ENCODE measurements around the gene PDAP1. TPM values are rescaled to one million over a fixed set of nuclear protein-coding genes. Genes with fewer than 3 reads are reported as not detected.
"Not testable (repeated sequence)": the region's sequence is repeated elsewhere in the genome, so short reads cannot be mapped to it uniquely, and the experiment has no call there.

The PDAP1 gene
- total RNA-seq, 1 experiment from 2014 or later: 147 TPM

- Histone ChIP-seq H3K27ac (ENCODE audit: low read length) (no peak overlapping the region), H3K9me3 (ENCODE audit: control insufficient read depth, insufficient read depth, low read depth, low read length) (no peaks in the 10 kb centered on the region), H3K36me3 (ENCODE audit: control insufficient read depth, insufficient read depth, low read length) (peaks cover 13% of the 10 kb centered on the region; the same call in 1 of the 2 replicates), H3K4me3 (ENCODE audit: low read depth in 2 of 2, low read length in 2 of 2) (no peak overlapping the region), H3K4me1 (ENCODE audit: control insufficient read depth, insufficient read depth, low read length) (no peaks in the 10 kb centered on the region), H3K27me3 (ENCODE audit: control insufficient read depth, insufficient read depth, low read length) (no peaks in the 10 kb centered on the region)
- intact Hi-C loops (cut with micrococcal nuclease; ENCODE audit: unreplicated experiment) (no loop called here), in situ Hi-C loops (cut with HindIII; ENCODE audit: low pct_unique_long_range_greater_than_20kb, low sequenced_read_pairs) (no loop called here)
- BruUV-seq (replicated peaks): no TSS peak
- POLR2A ChIA-PET: interaction anchor here (0.5 kb wide), 1 partner anchor 209 kb away, joined by 3 read pairs; no protein-coding TSS in a partner anchor
- ATAC-seq (no peak), DNase-seq (ENCODE audit: low read depth, low spot score) (no peak)
- TF ChIP-seq SIN3A (IDR thresholded peaks at IDR 0.05; ENCODE audit: borderline replicate concordance, insufficient read depth, low read depth, low read length) (no peak), TCF7L2 (IDR thresholded peaks at IDR 0.05; ENCODE audit: low read depth, low read length) (no peak), POLR2AphosphoS5 (IDR thresholded peaks at IDR 0.05; ENCODE audit: low read depth, low read length) (no peak), REST (IDR thresholded peaks at IDR 0.05; ENCODE audit: insufficient read depth in 1 of 2, low read depth in 2 of 2, low read length in 1 of 2) (no peak)
- TF ChIP-seq, protein P1, sequence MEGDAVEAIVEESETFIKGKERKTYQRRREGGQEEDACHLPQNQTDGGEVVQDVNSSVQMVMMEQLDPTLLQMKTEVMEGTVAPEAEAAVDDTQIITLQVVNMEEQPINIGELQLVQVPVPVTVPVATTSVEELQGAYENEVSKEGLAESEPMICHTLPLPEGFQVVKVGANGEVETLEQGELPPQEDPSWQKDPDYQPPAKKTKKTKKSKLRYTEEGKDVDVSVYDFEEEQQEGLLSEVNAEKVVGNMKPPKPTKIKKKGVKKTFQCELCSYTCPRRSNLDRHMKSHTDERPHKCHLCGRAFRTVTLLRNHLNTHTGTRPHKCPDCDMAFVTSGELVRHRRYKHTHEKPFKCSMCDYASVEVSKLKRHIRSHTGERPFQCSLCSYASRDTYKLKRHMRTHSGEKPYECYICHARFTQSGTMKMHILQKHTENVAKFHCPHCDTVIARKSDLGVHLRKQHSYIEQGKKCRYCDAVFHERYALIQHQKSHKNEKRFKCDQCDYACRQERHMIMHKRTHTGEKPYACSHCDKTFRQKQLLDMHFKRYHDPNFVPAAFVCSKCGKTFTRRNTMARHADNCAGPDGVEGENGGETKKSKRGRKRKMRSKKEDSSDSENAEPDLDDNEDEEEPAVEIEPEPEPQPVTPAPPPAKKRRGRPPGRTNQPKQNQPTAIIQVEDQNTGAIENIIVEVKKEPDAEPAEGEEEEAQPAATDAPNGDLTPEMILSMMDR (IDR thresholded peaks at IDR 0.05): no peak
- CTCF ChIA-PET: no interaction called here
Measured at GRCh38 chr7:99352247-99352646, 56.1 kb downstream of the PDAP1 start.

GRCh38 chr7:99350641-99351040 is 57.8 kb downstream of the PDAP1 start:
- intact Hi-C loops (cut with micrococcal nuclease; ENCODE audit: unreplicated experiment); H3K27ac ChIP-seq (ENCODE audit: low read length); DNase-seq (ENCODE audit: low read depth, low spot score); H3K9me3 ChIP-seq (ENCODE audit: control insufficient read depth, insufficient read depth, low read depth, low read length); H3K27me3 ChIP-seq (ENCODE audit: control insufficient read depth, insufficient read depth, low read length); ATAC-seq; H3K4me3 ChIP-seq (ENCODE audit: low read depth in 2 of 2, low read length in 2 of 2); BruUV-seq (replicated peaks); H3K4me1 ChIP-seq (ENCODE audit: control insufficient read depth, insufficient read depth, low read length); in situ Hi-C loops (cut with HindIII; ENCODE audit: low pct_unique_long_range_greater_than_20kb, low sequenced_read_pairs): not testable (repeated sequence)
- ChIA-PET CTCF (interaction anchor here (0.7 kb wide), 1 partner anchor 451 kb away, joined by 4 read pairs; no protein-coding TSS in a partner anchor), POLR2A (interaction anchor here (0.7 kb wide), 1 partner anchor 11 kb away, joined by 5 read pairs; no protein-coding TSS in a partner anchor)
- H3K36me3 ChIP-seq (ENCODE audit: control insufficient read depth, insufficient read depth, low read length): peaks cover 13% of the 10 kb centered on the region

Other genes with a start within 250 kb of the PDAP1 start
- 0.49 TPM for gene KPNA7, start 200.5 kb downstream of the PDAP1 start, total RNA-seq (2021; ENCODE audit: unreplicated experiment)
- gene MYH16, start 135.8 kb downstream of the PDAP1 start, total RNA-seq (2021; ENCODE audit: unreplicated experiment): 0.23 TPM
- 253 TPM for gene ARPC1A, start 82.7 kb downstream of the PDAP1 start, total RNA-seq (2021; ENCODE audit: unreplicated experiment)
- gene ARPC1B, start 33.9 kb downstream of the PDAP1 start, total RNA-seq (2021; ENCODE audit: unreplicated experiment): 266 TPM
- gene BUD31, start 372 bp upstream of the PDAP1 start, total RNA-seq (2021; ENCODE audit: unreplicated experiment): 179 TPM
- 15.0 TPM for gene PTCD1, start 30.2 kb upstream of the PDAP1 start, total RNA-seq (2021; ENCODE audit: unreplicated experiment)
- 57.0 TPM for gene CPSF4, start 30.3 kb upstream of the PDAP1 start, total RNA-seq (2021; ENCODE audit: unreplicated experiment)
- 476 TPM for gene ATP5MF, start 57.6 kb upstream of the PDAP1 start, total RNA-seq (2021; ENCODE audit: unreplicated experiment)
- gene ZNF789, start 64.3 kb upstream of the PDAP1 start, total RNA-seq (2021; ENCODE audit: unreplicated experiment): 15.1 TPM
- 20.0 TPM for gene ZNF394, start 91.7 kb upstream of the PDAP1 start, total RNA-seq (2021; ENCODE audit: unreplicated experiment)
- 17.5 TPM for gene ZKSCAN5, start 96.1 kb upstream of the PDAP1 start, total RNA-seq (2021; ENCODE audit: unreplicated experiment)
- 4.6 TPM for gene FAM200A, start 143.5 kb upstream of the PDAP1 start, total RNA-seq (2021; ENCODE audit: unreplicated experiment)
- 54.9 TPM for gene ZNF655, start 150.0 kb upstream of the PDAP1 start, total RNA-seq (2021; ENCODE audit: unreplicated experiment)
- gene TMEM225B, start 189.7 kb upstream of the PDAP1 start, total RNA-seq (2021; ENCODE audit: unreplicated experiment): 0.31 TPM
- gene ZSCAN25, start 208.3 kb upstream of the PDAP1 start, total RNA-seq (2021; ENCODE audit: unreplicated experiment): 14.8 TPM